HG03378 (cell line): ENCODE data around the gene HYOU1.
A peak's percentile ranks its signal among the peaks of the same experiment; 100 is the strongest.
"Not testable (repeated sequence)": the region's sequence is repeated elsewhere in the genome, so short reads cannot be mapped to it uniquely, and the experiment has no call there.

Source experiments
- ATAC-seq: cut with Tn5 transposase; IDR thresholded peaks from one replicate; pipeline ENCODE4 v1.9.1; 2021; ENCODE audit warnings: mild to moderate bottlenecking, moderate library complexity; ENCODE audit not compliant: unreplicated experiment

The HYOU1 gene

DNA sequence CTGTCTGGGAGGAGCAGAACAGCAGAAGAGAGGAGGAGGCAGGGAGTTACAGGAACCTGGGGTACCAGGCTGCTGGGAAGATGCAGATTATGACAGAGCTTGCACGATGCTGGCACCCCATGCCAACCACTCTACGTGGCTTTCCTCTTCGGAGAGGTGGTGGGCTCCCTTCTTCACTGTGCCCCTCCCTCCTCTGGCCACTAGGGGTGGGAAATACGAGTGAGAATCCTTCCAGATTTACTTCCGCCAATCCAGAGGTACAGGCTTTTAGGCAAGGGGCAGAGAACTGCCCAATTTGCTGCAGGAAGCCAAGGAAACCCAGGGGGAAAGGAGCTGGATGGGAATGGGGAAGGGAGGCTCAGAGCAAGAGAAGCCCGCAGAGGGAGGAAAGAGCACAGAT, 12.3 kb downstream of the HYOU1 start:
- ATAC-seq, result no peak

- no peak for ATAC-seq
These were observed 14.1 kb downstream of the HYOU1 start for GRCh38 chr11:119042927-119043326.

- no peak for ATAC-seq
These were observed 15.0 kb downstream of the HYOU1 start for GRCh38 chr11:119041821-119042514.

GRCh38 chr11:119039471-119039870, 17.5 kb downstream of the HYOU1 start:
- ATAC-seq, result not testable (repeated sequence)

DNA sequence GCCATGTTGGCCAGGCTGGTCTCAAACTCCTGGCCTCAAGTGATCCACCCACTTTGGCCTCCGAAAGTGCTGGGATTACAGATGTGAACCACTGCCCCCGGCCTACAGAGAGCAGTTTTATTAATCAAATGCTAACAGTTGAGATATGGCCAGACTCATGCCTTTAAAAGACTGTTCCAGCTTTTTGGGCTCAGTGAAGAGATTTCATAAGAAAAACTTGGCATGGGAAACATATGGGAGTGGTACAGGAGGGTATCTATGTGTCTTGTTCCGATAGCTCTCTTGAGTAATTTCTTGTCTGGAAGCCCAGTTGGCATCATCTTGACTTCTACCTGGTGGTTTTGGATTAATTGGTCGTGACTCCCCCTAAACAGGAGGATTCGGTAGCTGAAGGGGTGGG, 18.1 kb downstream of the HYOU1 start:
- no peak for ATAC-seq

DNA sequence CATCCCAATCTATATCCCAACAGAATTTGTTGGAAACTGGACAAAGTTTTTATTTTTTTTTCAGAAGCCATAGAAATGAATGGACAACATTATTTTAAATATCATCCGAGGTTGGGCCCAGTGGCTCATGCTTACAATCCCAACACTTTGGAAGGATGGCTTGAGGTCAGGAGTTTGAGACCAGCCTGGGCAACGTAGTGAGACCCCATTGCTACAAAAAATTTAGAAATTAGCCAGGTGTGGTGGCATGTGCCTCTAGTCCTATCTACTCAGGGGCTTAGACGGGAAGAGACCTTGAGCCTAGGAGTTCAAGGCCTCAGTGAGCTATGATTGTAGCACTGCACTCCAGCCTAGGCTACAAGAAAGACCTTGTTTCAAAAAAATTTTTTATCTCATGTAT, 22.2 kb downstream of the HYOU1 start:
- no peak for ATAC-seq

- ATAC-seq, result not testable (repeated sequence)
These were observed 23.6 kb downstream of the HYOU1 start for GRCh38 chr11:119033421-119033820.

DNA sequence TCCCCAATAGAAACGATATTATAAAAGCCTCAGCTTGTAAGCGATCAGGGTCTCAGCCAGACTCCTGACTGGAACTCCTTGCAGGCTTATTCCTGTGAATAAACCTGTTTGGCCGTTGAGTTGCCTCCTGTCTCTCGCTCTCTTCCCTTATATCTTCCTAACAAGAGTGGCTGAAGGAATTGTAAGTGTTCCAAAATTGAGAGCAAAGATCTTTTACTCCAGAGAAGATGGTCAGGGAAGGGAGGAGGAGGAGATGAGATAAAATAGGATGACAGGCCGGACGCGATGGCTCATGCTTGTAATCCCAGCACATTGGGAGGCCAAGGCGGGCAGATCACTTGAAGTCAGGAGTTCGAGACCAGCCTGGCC, 25.1 kb downstream of the HYOU1 start:
- ATAC-seq, result no peak

DNA sequence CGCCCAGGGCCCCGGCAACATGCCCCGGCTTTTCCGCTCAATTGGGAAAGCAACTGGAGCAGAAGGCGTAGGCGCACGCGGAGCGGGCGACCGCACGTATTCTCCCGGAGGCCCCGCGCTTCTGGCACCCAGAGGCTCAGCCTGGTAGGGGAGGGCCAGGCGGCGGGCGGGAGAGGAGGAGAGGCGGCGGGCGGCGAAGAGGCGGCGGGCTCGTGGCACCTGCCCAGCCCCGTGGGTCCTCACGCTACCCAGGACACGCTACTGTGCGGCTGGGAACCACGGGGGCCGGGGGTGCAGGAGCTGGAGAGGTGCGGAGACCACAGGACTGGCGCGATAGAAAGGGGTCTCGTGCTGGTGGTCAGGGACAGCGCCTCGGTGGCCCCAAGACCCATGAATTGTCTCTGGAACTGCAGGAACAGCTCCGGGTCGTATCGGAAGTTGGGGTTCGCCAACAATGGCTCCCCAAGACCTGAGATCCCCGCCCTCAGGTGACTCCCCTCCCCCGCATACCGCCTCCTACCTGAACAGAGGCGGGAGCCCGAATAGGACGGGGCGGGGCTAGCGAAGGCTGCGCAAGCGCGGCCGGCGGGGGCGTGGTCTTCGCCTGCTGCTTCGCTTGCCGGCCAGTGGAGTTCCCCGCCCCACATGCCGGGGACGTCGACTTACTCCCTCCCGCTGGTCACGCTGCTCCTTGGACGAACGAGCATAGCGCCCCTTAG, 26.5 kb downstream of the HYOU1 start, which contains the start of gene SLC37A4:
SLC37A4 (minus strand) TSS at position 549 of the 719 bp plus-strand sequence.
- peak; percentile 82 for ATAC-seq

DNA sequence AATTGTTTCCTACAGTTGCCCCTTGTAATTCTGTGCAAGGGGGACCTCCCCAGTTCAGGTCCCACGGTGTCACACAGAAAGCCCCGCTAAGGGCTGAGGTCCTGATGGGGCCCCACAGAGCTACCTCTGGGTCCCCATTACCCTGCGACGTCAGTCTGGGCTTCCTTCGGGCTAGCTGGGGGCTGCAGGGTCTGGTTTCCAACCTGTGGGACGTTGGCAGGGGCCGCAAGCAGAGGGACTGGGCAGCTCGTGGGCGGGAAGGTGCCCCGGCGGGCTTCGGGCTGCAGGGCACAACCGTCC, 27.0 kb downstream of the HYOU1 start:
- ATAC-seq, result no peak

DNA sequence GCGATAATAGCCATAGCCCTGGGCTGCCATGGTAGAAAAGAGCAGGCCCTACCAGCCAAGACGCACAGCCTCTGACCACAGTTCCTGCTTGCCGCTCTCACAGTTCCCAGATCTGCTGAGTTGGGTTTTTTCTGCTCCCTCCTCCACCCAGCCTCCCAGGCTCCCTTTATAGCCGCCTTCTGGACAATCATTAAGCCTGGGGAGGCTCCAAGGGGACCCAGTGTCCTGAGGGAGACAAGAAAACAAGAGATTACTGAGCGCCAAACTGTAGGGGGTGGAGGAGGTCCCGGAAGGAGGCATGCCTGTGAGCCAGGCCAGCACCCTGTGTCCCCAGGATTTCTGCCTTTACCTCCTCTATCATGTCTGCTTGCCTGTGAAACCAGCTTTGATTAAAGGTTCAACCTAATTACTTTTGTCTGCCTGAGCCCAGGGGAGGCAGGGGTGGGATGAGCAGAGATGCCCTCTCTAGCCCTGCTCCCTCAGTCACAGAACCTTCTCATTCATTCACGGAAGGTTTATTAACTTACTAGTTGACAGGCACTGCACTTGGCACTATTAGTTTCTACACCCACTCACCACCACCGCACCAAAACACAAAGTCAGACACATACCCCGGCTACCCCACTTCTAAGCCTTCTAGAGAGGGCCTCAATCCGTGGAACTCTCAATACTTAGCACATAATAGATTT, 27.5 kb downstream of the HYOU1 start:
- ATAC-seq, result peak; percentile 31

DNA sequence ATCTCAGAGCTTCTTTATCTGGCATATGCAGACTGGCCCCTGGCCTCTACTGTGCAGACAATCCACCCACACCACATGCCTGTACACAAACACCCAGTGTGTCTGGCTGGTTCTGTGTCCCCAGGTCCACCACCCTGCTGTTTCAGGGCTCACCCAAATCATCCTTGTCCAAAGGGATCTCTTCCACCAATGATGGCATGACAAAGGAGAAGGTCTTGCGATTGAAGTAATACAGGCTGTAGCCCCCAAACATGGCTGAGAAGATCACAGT, 28.0 kb downstream of the HYOU1 start:
- no peak for ATAC-seq

- no peak for ATAC-seq
These were observed 28.5 kb downstream of the HYOU1 start for GRCh38 chr11:119028346-119029068.

- ATAC-seq, result no peak
These were observed 29.3 kb downstream of the HYOU1 start for GRCh38 chr11:119027561-119028345.

GRCh38 chr11:119026970-119027369, 30.0 kb downstream of the HYOU1 start:
- ATAC-seq, result no peak

DNA sequence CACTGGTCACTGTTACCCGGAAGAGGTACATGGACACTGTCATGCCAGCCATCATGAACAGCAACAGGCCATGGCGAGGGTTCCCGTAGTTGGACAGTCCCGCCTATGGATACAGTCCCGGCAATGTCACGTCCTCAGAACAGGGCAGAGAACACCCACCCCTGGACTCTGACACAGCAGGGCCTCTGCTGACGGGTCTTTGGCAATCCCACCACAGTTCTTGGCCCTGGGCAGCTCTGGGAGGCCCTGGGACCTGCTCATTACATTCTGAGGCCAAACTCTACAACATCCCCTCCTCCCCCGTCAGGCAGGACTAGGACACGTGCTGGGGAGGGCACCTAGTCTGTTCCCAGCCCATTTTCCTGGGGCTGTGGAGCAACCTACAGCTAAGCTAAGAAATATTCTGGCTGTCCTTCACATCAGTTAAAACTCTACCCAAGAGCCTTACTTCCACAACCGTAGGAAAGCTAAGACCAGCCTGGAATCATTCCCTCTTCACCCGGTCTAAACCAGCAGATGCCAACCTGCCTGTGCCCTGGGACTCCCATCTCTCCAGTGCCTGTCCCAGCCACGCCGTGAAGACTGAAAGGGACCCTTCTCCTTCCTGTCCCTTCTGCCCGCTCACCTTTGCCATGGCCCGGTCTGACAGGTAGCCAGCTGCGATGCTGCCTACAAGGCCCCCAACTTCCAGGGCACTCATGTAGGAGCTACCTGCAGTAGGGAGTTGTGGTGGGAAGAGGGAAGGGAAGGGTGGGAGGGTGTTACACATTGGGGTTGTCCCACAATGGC, 30.8 kb downstream of the HYOU1 start:
- ATAC-seq, result no peak

DNA sequence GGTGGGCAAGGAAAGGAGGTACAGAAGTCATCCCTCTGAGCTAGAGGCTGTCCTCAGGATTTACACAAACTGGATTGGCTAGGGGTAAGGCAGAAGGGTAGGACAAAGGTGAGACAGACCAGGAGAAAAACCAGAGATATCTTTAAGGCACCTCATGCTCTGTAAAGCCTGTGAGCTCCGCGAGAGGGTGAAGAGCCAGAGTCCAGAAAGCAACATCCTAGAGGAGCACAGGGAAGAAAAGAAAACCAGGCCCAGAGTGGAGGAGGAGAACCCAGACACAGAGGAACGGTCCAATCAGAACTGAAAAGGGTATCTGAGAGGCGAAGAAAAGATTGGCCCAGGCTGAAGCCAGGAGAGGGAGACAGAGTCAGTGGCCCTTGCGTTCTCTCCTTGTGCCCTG, 31.5 kb downstream of the HYOU1 start:
- no peak for ATAC-seq

DNA sequence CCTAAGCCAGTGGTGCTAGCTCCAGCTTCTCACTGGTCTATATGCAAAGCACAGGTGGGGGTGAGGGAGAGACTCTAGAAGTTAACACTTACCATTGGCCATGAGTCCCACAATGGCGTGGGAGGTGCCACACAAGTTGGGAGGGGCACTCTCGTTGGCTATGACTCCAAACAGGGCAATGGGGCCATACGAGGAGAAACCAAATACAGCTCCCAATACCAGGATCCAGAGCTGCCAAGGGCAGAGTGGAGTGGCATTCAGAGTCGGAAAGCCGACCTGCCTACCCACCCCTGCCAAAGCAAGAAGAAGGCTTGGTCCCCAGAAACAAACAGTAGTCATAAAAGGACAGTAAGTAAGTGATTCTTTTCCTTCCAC, 31.9 kb downstream of the HYOU1 start:
- no peak for ATAC-seq

DNA sequence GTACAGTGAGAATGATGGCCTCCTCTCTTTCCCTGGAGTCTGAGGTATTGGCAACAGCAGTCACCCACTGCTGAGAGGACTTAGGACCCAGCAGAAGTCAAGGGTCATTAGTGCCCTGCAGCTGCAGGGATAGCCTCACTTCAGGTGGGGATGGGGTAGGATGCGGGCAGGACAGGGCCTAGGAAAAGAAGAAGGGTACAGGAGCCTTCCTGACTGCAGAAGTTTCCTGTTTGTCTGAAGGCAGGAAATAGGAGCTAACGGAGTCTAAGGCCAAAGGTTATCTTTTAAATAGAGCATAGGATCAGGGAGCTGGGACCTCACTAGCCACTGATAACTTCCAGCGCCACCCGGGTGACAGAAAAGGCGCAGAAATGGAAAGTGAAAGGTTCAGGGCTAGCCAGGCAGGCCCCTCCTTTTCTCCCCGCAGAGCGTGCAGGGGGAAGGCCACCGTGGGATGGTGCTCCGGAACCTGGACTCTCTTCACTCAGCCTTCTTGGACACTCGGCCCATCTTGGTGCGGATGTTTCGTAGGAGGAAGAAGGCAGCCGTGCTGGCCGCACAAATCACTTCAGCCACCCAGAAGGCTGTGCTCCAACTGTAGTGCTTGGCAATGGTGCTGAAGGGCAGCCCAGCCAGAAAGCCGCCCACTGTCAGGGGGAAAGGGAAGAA, 32.4 kb downstream of the HYOU1 start:
- no peak for ATAC-seq

GRCh38 chr11:119023741-119024140, 33.3 kb downstream of the HYOU1 start:
- ATAC-seq, result no peak
